IMR-90 (cell line): Measurements from ENCODE around the gene KDM6A.

Source experiments
- RAD21 ChIP-seq: IDR thresholded peaks from 2 replicates; pipeline ENCODE4 v1.6.1; 2012; ENCODE audit warnings: low read length, improper control_type of control experiment
- RCOR1 ChIP-seq: IDR thresholded peaks from 2 replicates; pipeline ENCODE4 v1.6.1; 2012; ENCODE audit warnings: mild to moderate bottlenecking, low read length, improper control_type of control experiment; ENCODE audit not compliant: insufficient replicate concordance
- TF ChIP-seq, protein P1 (sequence below): conservative IDR thresholded peaks from 2 replicates; pipeline ENCODE4 v1.5.1; 2012; ENCODE audit warnings: mild to moderate bottlenecking, low read depth, low read length, improper control_type of control experiment

DNA sequence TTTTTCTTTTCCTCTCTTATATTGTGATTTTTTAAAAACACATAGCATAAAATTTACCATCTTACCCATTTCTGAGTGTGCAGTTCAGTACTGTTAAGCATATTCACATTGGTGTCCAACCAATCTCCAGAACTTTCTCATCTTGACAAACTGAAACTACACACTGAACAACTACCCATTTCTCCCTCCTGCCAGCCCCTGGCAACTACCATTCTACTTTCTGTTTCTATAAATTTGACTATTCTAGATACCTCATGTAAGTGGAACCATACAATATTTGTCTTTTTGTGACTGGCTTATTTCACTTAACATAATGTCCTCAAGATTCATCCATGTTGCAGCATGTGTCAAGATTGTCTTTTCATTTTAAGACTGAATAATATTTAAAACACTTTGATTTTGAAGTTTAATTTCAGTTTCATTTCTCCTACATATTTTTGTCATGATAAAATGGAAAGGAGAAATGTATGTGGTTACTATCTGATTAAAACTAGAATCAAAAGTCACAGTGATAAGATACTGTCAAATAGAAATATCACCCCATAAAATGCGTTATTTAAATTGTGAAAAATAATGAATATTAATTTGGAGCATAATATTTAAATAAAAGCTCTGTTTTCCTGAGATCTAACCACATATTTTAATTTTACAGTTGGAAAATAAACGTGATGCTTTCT lies 204.9 kb downstream of the KDM6A start:
- TF ChIP-seq, protein P1, sequence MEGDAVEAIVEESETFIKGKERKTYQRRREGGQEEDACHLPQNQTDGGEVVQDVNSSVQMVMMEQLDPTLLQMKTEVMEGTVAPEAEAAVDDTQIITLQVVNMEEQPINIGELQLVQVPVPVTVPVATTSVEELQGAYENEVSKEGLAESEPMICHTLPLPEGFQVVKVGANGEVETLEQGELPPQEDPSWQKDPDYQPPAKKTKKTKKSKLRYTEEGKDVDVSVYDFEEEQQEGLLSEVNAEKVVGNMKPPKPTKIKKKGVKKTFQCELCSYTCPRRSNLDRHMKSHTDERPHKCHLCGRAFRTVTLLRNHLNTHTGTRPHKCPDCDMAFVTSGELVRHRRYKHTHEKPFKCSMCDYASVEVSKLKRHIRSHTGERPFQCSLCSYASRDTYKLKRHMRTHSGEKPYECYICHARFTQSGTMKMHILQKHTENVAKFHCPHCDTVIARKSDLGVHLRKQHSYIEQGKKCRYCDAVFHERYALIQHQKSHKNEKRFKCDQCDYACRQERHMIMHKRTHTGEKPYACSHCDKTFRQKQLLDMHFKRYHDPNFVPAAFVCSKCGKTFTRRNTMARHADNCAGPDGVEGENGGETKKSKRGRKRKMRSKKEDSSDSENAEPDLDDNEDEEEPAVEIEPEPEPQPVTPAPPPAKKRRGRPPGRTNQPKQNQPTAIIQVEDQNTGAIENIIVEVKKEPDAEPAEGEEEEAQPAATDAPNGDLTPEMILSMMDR, result no peak
- no peak for TF ChIP-seq RAD21
- no peak for TF ChIP-seq RCOR1
